ENCODE results near the gene ARL6IP1. TPM values are rescaled to one million over a fixed set of nuclear protein-coding genes. Genes with fewer than 3 reads are reported as not detected.

The ARL6IP1 gene
- total RNA-seq = 10 to 100 TPM; 87.1 to 88.6 TPM

DNA sequence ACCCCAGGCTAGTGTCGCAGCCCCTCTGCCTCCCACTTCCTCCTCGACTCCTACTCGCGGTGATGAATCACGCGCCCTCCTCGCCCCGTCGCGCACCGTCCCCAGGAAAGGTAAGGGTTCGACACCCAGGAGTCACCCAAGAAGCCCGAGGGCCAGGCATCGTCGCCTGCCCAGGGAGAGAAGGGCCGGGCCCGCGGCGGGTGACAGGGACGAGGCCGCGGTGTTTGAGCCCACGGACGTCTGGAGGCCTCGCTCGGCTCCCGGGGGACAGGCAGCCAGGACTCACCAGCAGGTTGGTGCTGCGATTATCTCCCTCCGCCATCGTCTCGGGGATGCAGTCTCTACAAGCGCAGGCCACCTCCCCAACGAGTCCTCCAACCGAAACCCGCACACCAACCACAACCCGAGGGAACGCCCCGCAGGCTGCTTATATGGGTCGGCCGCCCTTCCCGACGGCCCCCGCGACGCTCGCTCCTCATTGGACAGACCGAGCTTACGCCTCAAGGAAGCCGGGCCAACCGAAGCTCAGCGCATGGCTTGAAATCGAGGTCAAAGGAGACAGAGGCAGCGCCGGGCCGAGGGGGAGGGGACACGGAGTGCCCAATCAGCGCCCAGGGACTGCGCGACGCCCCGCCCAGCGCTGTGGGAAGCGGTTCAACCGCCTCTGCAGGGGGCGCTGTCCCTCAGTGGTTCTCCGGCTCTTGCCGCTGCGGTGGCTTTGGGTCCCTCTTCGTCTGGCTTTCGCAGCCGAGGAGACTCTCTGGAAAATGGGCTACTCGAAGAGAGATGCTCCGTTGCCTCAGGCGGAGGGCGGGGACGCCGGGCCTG, at the start of gene ARL6IP1:
Gene ARL6IP1, minus strand, starts transcription at position 405 of the 828 bp plus-strand sequence. Its CDS starts 83 bp downstream, at position 322.
- POLR2A ChIA-PET = interaction anchor here (0.6 to 6.3 kb wide), 4 partner anchors 12 to 167 kb away, joined by 4 to 119 read pairs (median 9); partner anchors contain the start of genes RPS15A and SMG1
- CTCF ChIA-PET = interaction anchor here (0.7 to 4.1 kb wide), 9 partner anchors 9 to 48 kb away, joined by 3 to 46 read pairs (median 3); partner anchors contain the start of gene RPS15A

DNA sequence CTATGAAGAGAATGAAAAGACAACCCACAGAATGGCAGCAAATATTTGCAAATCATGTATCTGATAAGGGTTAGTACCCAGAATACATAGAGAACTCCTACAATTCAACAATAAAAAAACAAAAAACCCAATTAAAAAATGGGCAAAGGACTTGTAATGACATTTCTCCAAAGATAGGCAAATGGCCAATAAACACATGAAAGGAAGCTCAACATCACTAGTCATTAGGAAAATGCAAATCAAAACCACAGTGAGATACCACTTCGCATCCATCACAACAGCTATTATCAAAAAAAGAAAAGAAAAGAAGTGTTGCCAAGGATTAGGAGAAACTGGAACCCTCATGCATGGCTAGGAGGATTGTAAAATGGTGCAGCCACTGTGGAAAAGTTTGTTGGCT, 45.1 kb upstream of the ARL6IP1 start:
- POLR2A ChIA-PET = no interaction called here

DNA sequence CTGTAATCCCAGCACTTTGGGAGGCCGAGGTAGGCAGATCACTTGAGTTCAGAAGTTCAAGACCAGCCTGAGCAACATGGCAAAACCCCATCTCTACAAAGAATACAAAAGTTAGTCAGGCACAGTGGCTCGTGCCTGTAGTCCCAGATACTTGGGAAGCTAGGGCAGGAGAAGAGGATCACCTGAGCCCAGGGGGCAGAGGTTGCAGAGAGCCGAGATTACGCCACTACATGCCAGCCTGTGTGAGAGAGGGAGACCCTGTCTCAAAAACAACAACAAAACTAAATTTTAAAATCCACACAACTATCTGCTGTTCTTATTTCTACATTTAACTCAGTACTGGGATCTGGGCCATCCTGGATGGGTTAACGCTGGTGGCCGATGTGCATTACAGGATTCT, 41.2 kb upstream of the ARL6IP1 start:
- CTCF ChIA-PET = interaction anchor here (1.1 kb wide), 1 partner anchor 41 kb away, joined by 3 read pairs; the partner anchor contains the start of gene ARL6IP1
- POLR2A ChIA-PET = no interaction called here

More for the DNA sequence above, 45.1 kb upstream of the ARL6IP1 start:
- CTCF ChIA-PET = no interaction called here

- CTCF ChIA-PET = interaction anchor here (1.1 kb wide), 1 partner anchor 40 kb away, joined by 3 read pairs; the partner anchor contains the start of gene ARL6IP1
- POLR2A ChIA-PET = no interaction called here
Observed at GRCh38 chr16:18841833-18842525, 40.6 kb upstream of the ARL6IP1 start.

DNA sequence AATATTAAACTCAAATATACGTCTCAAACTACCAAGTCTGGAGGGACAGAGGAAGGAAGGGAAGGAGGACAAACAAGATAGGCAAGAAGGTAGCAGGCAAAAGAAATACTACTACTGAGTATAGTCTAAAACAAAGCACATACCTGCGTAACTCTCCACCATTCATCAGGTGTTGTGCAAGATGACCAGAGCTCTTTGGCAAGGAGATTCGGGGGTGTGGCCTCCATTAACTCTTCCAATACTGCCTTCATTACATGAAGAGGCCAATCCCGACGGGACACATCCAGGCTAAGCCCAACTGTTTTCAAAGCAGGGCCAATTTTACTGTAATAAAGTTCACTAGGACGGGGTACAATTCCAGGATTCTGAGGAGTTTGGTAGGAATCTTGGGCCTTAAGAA, 38.2 kb upstream of the ARL6IP1 start:
- ChIA-PET CTCF (no interaction called here), POLR2A (no interaction called here)

DNA sequence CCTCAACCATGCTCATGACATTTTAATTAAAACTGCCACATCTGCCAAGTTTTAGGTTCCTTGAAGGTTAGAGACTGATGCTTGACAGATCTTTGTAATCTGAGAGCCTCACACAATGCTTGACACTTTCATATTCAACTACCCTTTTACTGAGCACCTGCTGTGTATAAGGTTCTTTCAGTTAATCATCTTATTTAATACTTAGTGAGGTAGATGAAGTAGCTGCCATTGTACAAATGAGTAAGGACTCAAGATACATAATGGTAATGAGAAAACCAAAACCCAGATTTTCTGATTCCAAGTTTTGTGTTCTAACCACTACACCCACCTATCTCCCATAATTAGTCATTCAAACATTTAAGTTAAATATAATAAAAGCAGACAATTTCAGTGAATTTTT, 35.4 kb upstream of the ARL6IP1 start:
- POLR2A ChIA-PET = no interaction called here

GRCh38 chr16:18834864-18835263, 33.5 kb upstream of the ARL6IP1 start:
- CTCF ChIA-PET = interaction anchor here (0.5 to 1.7 kb wide), 2 partner anchors 10 to 31 kb away, joined by 3 to 5 read pairs; no protein-coding TSS in a partner anchor
- POLR2A ChIA-PET = no interaction called here

More for the DNA sequence above, 35.4 kb upstream of the ARL6IP1 start:
- CTCF ChIA-PET = interaction anchor here (1.2 to 1.7 kb wide), 3 partner anchors 12 to 35 kb away, joined by 3 to 5 read pairs (median 3); partner anchors contain the start of gene ARL6IP1

- CTCF ChIA-PET = no interaction called here
- POLR2A ChIA-PET = no interaction called here
Observed at GRCh38 chr16:18833707-18834505, 32.6 kb upstream of the ARL6IP1 start.

- CTCF ChIA-PET = interaction anchor here (0.9 kb wide), 1 partner anchor 31 kb away, joined by 3 read pairs; no protein-coding TSS in a partner anchor
- POLR2A ChIA-PET = no interaction called here
Observed at GRCh38 chr16:18832613-18833012, 31.3 kb upstream of the ARL6IP1 start.

DNA sequence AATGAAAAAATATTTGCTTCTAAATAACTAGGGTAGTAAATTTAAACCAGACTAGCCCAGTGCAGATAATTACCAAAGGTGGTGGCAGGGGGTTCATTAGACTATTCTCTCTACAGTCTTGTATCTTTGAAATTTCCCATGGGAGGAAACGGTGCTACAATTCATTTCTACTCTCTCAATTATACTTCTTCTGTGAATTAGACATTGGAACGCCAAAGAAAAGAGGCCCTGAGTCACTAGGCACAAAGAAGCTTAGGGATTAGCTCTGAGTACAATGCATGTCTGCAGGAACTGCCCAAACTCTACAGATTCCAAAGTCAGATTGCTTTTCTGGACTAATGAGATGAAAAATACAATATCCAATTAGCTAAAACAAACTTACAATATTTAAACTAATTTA, 30.7 kb upstream of the ARL6IP1 start:
- CTCF ChIA-PET = interaction anchor here (0.9 kb wide), 1 partner anchor 30 kb away, joined by 3 read pairs; no protein-coding TSS in a partner anchor
- POLR2A ChIA-PET = no interaction called here

DNA sequence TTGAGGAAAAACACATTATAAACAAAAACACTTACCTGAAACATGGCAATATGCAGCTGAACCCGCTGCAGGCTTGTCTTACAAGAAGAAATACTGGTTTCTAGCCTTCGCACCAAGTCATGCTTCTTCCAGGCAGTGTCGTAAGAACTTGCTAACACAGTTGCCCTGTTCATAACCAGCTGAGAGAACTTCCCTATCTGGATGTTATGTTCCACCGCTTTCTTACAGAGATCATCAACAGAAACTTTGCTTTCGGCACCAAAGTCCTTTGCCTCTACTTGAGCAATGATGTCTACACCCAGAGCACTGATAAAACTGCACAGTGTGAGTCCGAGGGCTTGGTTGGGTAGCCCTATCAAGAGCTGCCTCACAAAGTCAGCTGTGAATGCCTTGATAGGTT, 27.9 kb upstream of the ARL6IP1 start:
- POLR2A ChIA-PET = no interaction called here
- CTCF ChIA-PET = interaction anchor here (1.0 kb wide), 1 partner anchor 11 kb away, joined by 4 read pairs; no protein-coding TSS in a partner anchor

GRCh38 chr16:18827890-18828289, 26.5 kb upstream of the ARL6IP1 start:
- POLR2A ChIA-PET = no interaction called here
- CTCF ChIA-PET = no interaction called here

DNA sequence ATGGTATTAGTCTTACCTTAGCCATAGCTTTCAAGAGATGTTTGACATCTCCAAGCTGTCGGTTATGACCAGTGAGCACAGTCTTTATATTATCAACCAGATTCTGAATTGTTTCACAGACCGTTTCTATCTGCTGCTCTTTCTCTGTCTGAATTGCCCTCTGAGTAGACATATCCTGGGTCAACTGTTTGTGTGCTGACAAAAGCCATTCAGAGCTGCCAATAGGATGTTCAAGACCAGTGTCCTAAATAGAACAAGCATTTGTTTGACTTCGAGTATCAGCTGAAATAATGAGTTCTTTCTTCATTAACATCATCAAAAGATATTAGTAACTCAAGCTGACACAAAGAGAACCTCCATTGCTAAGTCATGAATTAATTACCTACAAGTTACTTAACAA, 14.9 kb upstream of the ARL6IP1 start:
- ChIA-PET POLR2A (no interaction called here), CTCF (interaction anchor here (2.0 kb wide), 1 partner anchor 14 kb away, joined by 6 read pairs; no protein-coding TSS in a partner anchor)

GRCh38 chr16:18811925-18812324, 10.6 kb upstream of the ARL6IP1 start:
- ChIA-PET POLR2A (no interaction called here), CTCF (no interaction called here)

- POLR2A ChIA-PET = no interaction called here
- CTCF ChIA-PET = no interaction called here
Observed at GRCh38 chr16:18809165-18809564, 7.8 kb upstream of the ARL6IP1 start.

- ChIA-PET POLR2A (no interaction called here), CTCF (interaction anchor here (4.1 kb wide), 1 partner anchor 16 kb away, joined by 46 read pairs; the partner anchor contains the start of gene RPS15A)
Observed at GRCh38 chr16:18805257-18805773, 4.0 kb upstream of the ARL6IP1 start.

DNA sequence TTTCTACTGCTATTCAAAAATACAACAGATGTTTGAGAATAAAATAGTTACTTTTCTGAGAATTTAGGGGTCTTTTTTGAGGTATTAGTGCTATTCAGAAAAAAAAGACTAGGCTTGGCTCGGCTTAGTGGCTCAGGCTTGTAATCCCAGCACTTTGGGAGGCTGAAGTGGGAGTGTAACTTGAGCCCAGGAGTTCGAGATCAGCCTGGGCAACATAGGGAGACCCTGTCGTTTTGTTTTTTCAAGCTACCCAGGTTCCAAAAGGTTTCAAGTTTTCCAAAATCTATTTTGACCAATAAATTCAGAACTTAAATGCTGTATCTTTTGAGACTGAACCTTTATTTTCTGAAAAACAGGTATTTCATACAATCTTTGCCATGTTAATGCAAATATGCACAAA, 3.2 kb upstream of the ARL6IP1 start:
- POLR2A ChIA-PET = interaction anchor here (6.3 kb wide), 1 partner anchor 15 kb away, joined by 119 read pairs; the partner anchor contains the start of gene RPS15A

GRCh38 chr16:18803569-18804462, 2.5 kb upstream of the ARL6IP1 start:
- ChIA-PET CTCF (interaction anchor here (1.2 to 4.1 kb wide), 3 partner anchors 15 to 32 kb away, joined by 5 to 46 read pairs (median 16); partner anchors contain the start of gene RPS15A), POLR2A (interaction anchor here (0.7 to 6.3 kb wide), 3 partner anchors 15 to 50 kb away, joined by 3 to 119 read pairs (median 6); partner anchors contain the start of gene RPS15A)

More for the DNA sequence above, 3.2 kb upstream of the ARL6IP1 start:
- CTCF ChIA-PET = interaction anchor here (1.2 to 4.1 kb wide), 2 partner anchors 16 to 31 kb away, joined by 5 to 46 read pairs; partner anchors contain the start of gene RPS15A

All from activated CD8-positive, alpha-beta memory T cell treated with anti-CD3 and anti-CD28 coated beads for 36 hours (primary cell).